PFSK-1 (cell line): Measurements from ENCODE around the gene TEDDM1.

Experiments used
- FOXP2 ChIP-seq: optimal IDR thresholded peaks from 2 replicates; pipeline ENCODE3; 2011; ENCODE audit warnings: borderline replicate concordance, control low read depth, inconsistent platforms; ENCODE audit not compliant: insufficient read depth; ENCODE audit errors: extremely low read length, extremely low read depth
- POLR2AphosphoS5 ChIP-seq: IDR thresholded peaks from 2 replicates; pipeline ENCODE4 v1.6.1; 2012; ENCODE audit warnings: low read depth, mild to moderate bottlenecking, control low read depth, low read length, moderate library complexity
- REST ChIP-seq, 2 experiments: IDR thresholded peaks; 2 replicates each; pipeline versions ENCODE4 v1.6.1 to v1.8.0; 2011 to 2012; ENCODE audit warnings: low read depth in 2 of 2, low read length in 2 of 2, control low read depth in 1 of 2, inconsistent platforms in 1 of 2, mild to moderate bottlenecking in 1 of 2, moderate library complexity in 1 of 2; ENCODE audit not compliant: insufficient read depth in 1 of 2
- SIN3A ChIP-seq: IDR thresholded peaks from 2 replicates; pipeline ENCODE4 v1.6.1; 2012; ENCODE audit warnings: mild to moderate bottlenecking, low read length, moderate library complexity, borderline replicate concordance; ENCODE audit not compliant: insufficient read depth
- TAF1 ChIP-seq: IDR thresholded peaks from 2 replicates; pipeline ENCODE4 v1.6.1; 2012; ENCODE audit warnings: low read length, control low read depth, borderline replicate concordance; ENCODE audit not compliant: insufficient read depth

DNA sequence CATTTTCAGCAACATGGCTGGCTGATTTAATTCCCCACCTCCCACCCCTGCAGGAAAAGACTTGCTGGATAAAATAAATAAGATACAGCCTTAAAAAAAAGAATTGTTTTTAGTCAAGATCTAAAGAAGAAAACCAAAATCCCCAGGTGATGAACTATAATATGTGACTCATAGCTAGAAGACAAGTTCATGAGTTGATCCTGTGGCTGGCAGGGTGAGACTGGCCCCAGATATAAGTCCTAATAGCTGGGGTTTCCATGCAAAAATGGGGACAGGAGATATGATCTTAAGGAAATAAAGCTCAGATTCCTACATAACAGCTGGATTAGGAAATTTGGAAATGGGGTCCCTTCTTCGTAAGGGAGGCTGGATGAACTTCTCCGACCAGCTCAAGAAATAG is 27.6 kb upstream of the TEDDM1 start:
- TF ChIP-seq POLR2AphosphoS5, result no peak
- TF ChIP-seq REST (IDR thresholded peaks at IDR 0.05; ENCODE audit: insufficient read depth in 1 of 2, low read depth in 2 of 2, low read length in 2 of 2), result no peak
- no peak for TF ChIP-seq SIN3A
- TF ChIP-seq TAF1, result no peak
- no peak for TF ChIP-seq FOXP2
